A673 (cell line): ENCODE data around the gene HINT3.

ENCODE experiments used
- CTCF ChIP-seq: fragments of 300-800, 200-600 bp; sonication (generic); conservative IDR thresholded peaks from 2 replicates; pipeline ENCODE4 v1.5.1; 2017; ENCODE audit warnings: low read depth, mild to moderate bottlenecking, antibody characterized with exemption, low read length, moderate library complexity, mixed read lengths
- EZH2 ChIP-seq: fragments of 200-600 bp; sonication (generic); IDR thresholded peaks from 2 replicates; pipeline ENCODE4 v1.6.1; 2017; ENCODE audit warnings: borderline replicate concordance, low read depth, mild to moderate bottlenecking, mixed read lengths, antibody characterized with exemption, low read length; ENCODE audit not compliant: poor library complexity, severe bottlenecking

- TF ChIP-seq CTCF, result no peak
- TF ChIP-seq EZH2, result no peak
Measured at GRCh38 chr6:125948455-125948854, 8.1 kb upstream of the HINT3 start.
